Testis (tissue), 3 donors: Measurements from ENCODE around the gene EPHA7. TPM values are rescaled to one million over a fixed set of nuclear protein-coding genes. Genes with fewer than 3 reads are reported as not detected.

ENCODE experiments used
- DNase-seq: peaks from one replicate; pipeline ENCODE4 v3.0.0-alpha.2; 2019
- H3K27ac ChIP-seq, 2 donors: fragments of 200-600 bp; sonication (generic); one replicate each; pipeline ENCODE4 v1.5.1; 2019
- H3K27me3 ChIP-seq: fragments of 200-600 bp; sonication (generic); one replicate; pipeline ENCODE4 v1.5.1; 2019
- H3K36me3 ChIP-seq: fragments of 200-600 bp; sonication (generic); one replicate; pipeline ENCODE4 v1.5.1; 2017; ENCODE audit warnings: low read depth; ENCODE audit errors: missing control alignments
- H3K4me1 ChIP-seq: fragments of 200-600 bp; sonication (generic); one replicate; pipeline ENCODE4 v1.5.1; 2019
- H3K4me3 ChIP-seq, 2 donors: fragments of 200-600 bp; sonication (generic); one replicate each; pipeline ENCODE4 v1.5.1; 2017 to 2019
- H3K9me3 ChIP-seq: fragments of 200-600 bp; sonication (generic); one replicate; pipeline ENCODE4 v1.5.1; 2017
- CTCF ChIP-seq, 3 experiments: fragments of 450-650 bp in 2 of 3; fragments of 200-600 bp in 1 of 3; sonication (generic) in 1 of 3; IDR thresholded peaks; one replicate each; pipeline ENCODE4 v1.5.1; 2016 to 2019; ENCODE audit warnings: antibody characterized with exemption in 3 of 3, mild to moderate bottlenecking in 2 of 3, moderate library complexity in 1 of 3
- POLR2A ChIP-seq: fragments of 450-650 bp; IDR thresholded peaks from one replicate; pipeline ENCODE4 v1.6.1; 2017; ENCODE audit warnings: antibody characterized with exemption, mild to moderate bottlenecking, moderate library complexity
- WGBS, 2 donors: methylation state at CpG; one replicate each; pipeline ENCODE4 v1.1.5; 2018; 5-methylcytosine and 5-hydroxymethylcytosine counted together
- intact Hi-C: fragments of 100-400 bp; cut with DNase I; formaldehyde crosslinking; loops from one replicate; pipeline ENCODE4 v1.15.1; 2023; ENCODE audit warnings: low total_unique reads
- polyA plus RNA-seq: library from polyadenylated mRNA; stranded (reverse); fragments of 350-450 nt; fragmentation: Illumina TruSeq; extraction: RNeasy Lipid Tissue Mini Kit (QIAGEN cat#74804); gene quantifications from one replicate; pipeline ENCODE4 v1.2.3, GENCODE V29; 2014; ENCODE audit warnings: low read depth, low replicate concordance; ENCODE audit not compliant: insufficient read depth
- total RNA-seq, 2 donors: library from RNA; depleted of rRNA; stranded (reverse); fragments of >200 nt; gene quantifications; one replicate each; pipeline ENCODE4 v1.2.3, GENCODE V29; 2016

EPHA7 gene
- total and polyA plus RNA-seq, 3 donors from 2014 or later: 3.4 to 7.2 (median 4.8) TPM

GRCh38 chr6:93307505-93308409 is 111.6 kb downstream of the EPHA7 start:
- no peak for DNase-seq
- intact Hi-C loops: no loop called here
- WGBS, 2 donors: 63 to 67% methylated on average over 5 of the region's 5 CpGs
- no peak overlapping the region for H3K4me3 ChIP-seq
- no peak overlapping the region for H3K27ac ChIP-seq
- no peaks in the 10 kb centered on the region for H3K9me3 ChIP-seq
- H3K36me3 ChIP-seq: no peaks in the 10 kb centered on the region
- TF ChIP-seq CTCF (IDR thresholded peaks at IDR 0.05): no peak
- TF ChIP-seq POLR2A: no peak
- H3K4me1 ChIP-seq: no peaks in the 10 kb centered on the region
- H3K27me3 ChIP-seq: no peaks in the 10 kb centered on the region

GRCh38 chr6:93305088-93305487 is 114.3 kb downstream of the EPHA7 start:
- intact Hi-C loops: no loop called here
- H3K27ac ChIP-seq: no peak overlapping the region
- H3K36me3 ChIP-seq: no peaks in the 10 kb centered on the region
- no peaks in the 10 kb centered on the region for H3K27me3 ChIP-seq
- TF ChIP-seq CTCF (IDR thresholded peaks at IDR 0.05): no peak
- no peak for TF ChIP-seq POLR2A
- no peak for DNase-seq
- no peak overlapping the region for H3K4me3 ChIP-seq
- no peaks in the 10 kb centered on the region for H3K4me1 ChIP-seq
- no peaks in the 10 kb centered on the region for H3K9me3 ChIP-seq

DNA sequence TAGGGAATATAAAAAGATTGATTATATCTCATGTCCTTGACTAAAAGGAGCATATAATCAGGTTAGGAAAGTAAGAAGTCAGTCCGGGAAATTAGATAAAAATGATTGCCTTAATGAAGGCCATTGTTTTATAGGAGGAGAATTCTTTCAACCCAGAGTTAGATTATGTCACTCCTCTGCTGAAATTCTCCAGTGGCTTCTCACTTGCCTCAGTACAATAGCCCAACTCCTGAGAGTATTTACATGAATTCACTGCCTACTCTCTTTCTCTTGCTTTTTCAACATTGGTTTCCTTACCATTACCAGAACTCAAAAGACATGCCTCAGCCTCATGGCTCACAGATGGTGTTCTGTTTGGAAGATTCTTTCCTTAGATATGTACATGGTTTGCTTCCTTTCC is 114.9 kb downstream of the EPHA7 start:
- H3K9me3 ChIP-seq: no peaks in the 10 kb centered on the region
- no peaks in the 10 kb centered on the region for H3K4me1 ChIP-seq
- no peak overlapping the region for H3K27ac ChIP-seq
- intact Hi-C loops: no loop called here
- no peaks in the 10 kb centered on the region for H3K36me3 ChIP-seq
- WGBS, 2 donors: 52 to 69% methylated on average over 1 of the region's 1 CpG
- H3K27me3 ChIP-seq: no peaks in the 10 kb centered on the region
- H3K4me3 ChIP-seq: no peak overlapping the region
- DNase-seq: no peak
- no peak for TF ChIP-seq CTCF (IDR thresholded peaks at IDR 0.05)
- TF ChIP-seq POLR2A: no peak

GRCh38 chr6:93300661-93301060 is 118.7 kb downstream of the EPHA7 start:
- no peaks in the 10 kb centered on the region for H3K36me3 ChIP-seq
- H3K27ac ChIP-seq: no peak overlapping the region
- 91 to 94% methylated on average over 3 of the region's 3 CpGs for WGBS, 2 donors
- no peak overlapping the region for H3K4me3 ChIP-seq
- TF ChIP-seq POLR2A (no peak), CTCF (IDR thresholded peaks at IDR 0.05) (no peak)
- intact Hi-C loops: no loop called here
- no peaks in the 10 kb centered on the region for H3K9me3 ChIP-seq
- H3K4me1 ChIP-seq: no peaks in the 10 kb centered on the region
- DNase-seq: no peak
- H3K27me3 ChIP-seq: no peaks in the 10 kb centered on the region

- H3K4me3 ChIP-seq: no peak overlapping the region
- H3K4me1 ChIP-seq: no peaks in the 10 kb centered on the region
- H3K27me3 ChIP-seq: no peaks in the 10 kb centered on the region
- 54 to 56% methylated on average over 3 of the region's 3 CpGs for WGBS, 2 donors
- DNase-seq: no peak
- intact Hi-C loops: no loop called here
- no peak overlapping the region for H3K27ac ChIP-seq
- H3K9me3 ChIP-seq: no peaks in the 10 kb centered on the region
- TF ChIP-seq CTCF (IDR thresholded peaks at IDR 0.05) (no peak), POLR2A (no peak)
- no peaks in the 10 kb centered on the region for H3K36me3 ChIP-seq
Measured at GRCh38 chr6:93299622-93300021, 119.7 kb downstream of the EPHA7 start.
